Osteoblast (primary cell): ENCODE data around the gene STUB1. TPM values are rescaled to one million over a fixed set of nuclear protein-coding genes. Genes with fewer than 3 reads are reported as not detected.

ENCODE experiments used
- DNase-seq: peaks from one replicate; pipeline ENCODE4 v3.0.0; 2011; ENCODE audit warnings: low spot score, mixed read lengths; ENCODE audit not compliant: insufficient read length; ENCODE audit errors: missing footprints
- H2AFZ ChIP-seq: 2 replicates; pipeline ENCODE4 v1.6.0; 2011; ENCODE audit warnings: mild to moderate bottlenecking, low read length
- H3K27ac ChIP-seq: 2 replicates; pipeline ENCODE4 v1.5.1; 2011; ENCODE audit warnings: mild to moderate bottlenecking, low read depth, low read length, moderate library complexity
- H3K27me3 ChIP-seq: 2 replicates; pipeline ENCODE4 v1.6.0; 2012; ENCODE audit warnings: mild to moderate bottlenecking, control low read depth, inconsistent platforms, low read length, moderate library complexity; ENCODE audit not compliant: insufficient read depth
- H3K36me3 ChIP-seq: 2 replicates; pipeline ENCODE4 v1.5.1; 2011; ENCODE audit warnings: mild to moderate bottlenecking, low read length, control low read depth, moderate library complexity; ENCODE audit not compliant: insufficient read depth
- H3K4me1 ChIP-seq: 2 replicates; pipeline ENCODE4 v1.5.1; 2011; ENCODE audit warnings: mild to moderate bottlenecking, low read length, control low read depth, moderate library complexity; ENCODE audit not compliant: insufficient read depth
- H3K4me2 ChIP-seq: 2 replicates; pipeline ENCODE4 v1.6.0; 2011; ENCODE audit warnings: mild to moderate bottlenecking, low read length; ENCODE audit not compliant: insufficient read depth
- H3K4me3 ChIP-seq: fragments of 200-600 bp; sonication (generic); 3 replicates; pipeline ENCODE4 v1.5.1; 2012; ENCODE audit warnings: mild to moderate bottlenecking, low read length, inconsistent platforms; ENCODE audit not compliant: insufficient read depth
- H3K79me2 ChIP-seq: 2 replicates; pipeline ENCODE4 v1.6.0; 2012; ENCODE audit warnings: mild to moderate bottlenecking, low read length, control low read depth, inconsistent platforms; ENCODE audit not compliant: insufficient read depth
- H3K9me3 ChIP-seq: 2 replicates; pipeline ENCODE4 v1.5.1; 2011; ENCODE audit warnings: low read depth, low read length, control low read depth
- H4K20me1 ChIP-seq: 2 replicates; pipeline ENCODE4 v1.6.0; 2012; ENCODE audit warnings: mild to moderate bottlenecking, low read length, control low read depth; ENCODE audit not compliant: insufficient read depth
- total RNA-seq: library from RNA; depleted of rRNA; stranded (reverse); fragments of >200 nt; gene quantifications from 2 replicates; pipeline ENCODE4 v1.2.3, GENCODE V29; 2012
- TF ChIP-seq, protein P1 (sequence below): IDR thresholded peaks from 2 replicates; pipeline ENCODE4 v1.5.1; 2011; ENCODE audit warnings: mild to moderate bottlenecking, low read depth, low read length, moderate library complexity; ENCODE audit errors: extremely low read depth

Gene STUB1
- total RNA-seq, 1 donor = 102 TPM

DNA sequence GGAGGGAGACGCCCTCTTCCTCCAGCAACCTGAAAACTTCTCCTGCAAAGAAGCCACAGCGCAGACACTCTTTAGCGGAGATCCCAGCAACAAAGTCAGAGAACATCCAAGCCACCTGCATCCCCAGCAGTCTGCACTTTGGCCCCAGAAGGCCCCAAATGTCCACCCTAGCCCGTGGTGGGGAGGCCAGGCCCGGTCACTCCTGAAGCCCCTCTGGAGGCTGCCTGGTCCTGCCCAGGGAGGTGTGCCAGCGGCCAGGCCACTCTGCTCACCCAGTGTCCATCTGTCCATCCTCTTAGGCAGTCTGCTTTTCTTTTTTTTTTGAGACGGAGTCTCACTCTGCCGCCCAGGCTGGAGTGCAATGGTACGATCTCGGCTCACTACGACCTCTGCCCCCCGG is 52.1 kb downstream of the STUB1 start:
- H3K9me3 ChIP-seq = no peaks in the 10 kb centered on the region
- peaks cover 2% of the 10 kb centered on the region for H3K4me1 ChIP-seq
- H3K4me3 ChIP-seq = no peak overlapping the region
- peaks cover 4% of the 10 kb centered on the region for H4K20me1 ChIP-seq
- no peaks in the 10 kb centered on the region for H3K79me2 ChIP-seq
- no peaks in the 10 kb centered on the region for H3K27me3 ChIP-seq
- no peak overlapping the region for H3K4me2 ChIP-seq
- peaks cover 24% of the 10 kb centered on the region for H3K36me3 ChIP-seq
- TF ChIP-seq, protein P1, sequence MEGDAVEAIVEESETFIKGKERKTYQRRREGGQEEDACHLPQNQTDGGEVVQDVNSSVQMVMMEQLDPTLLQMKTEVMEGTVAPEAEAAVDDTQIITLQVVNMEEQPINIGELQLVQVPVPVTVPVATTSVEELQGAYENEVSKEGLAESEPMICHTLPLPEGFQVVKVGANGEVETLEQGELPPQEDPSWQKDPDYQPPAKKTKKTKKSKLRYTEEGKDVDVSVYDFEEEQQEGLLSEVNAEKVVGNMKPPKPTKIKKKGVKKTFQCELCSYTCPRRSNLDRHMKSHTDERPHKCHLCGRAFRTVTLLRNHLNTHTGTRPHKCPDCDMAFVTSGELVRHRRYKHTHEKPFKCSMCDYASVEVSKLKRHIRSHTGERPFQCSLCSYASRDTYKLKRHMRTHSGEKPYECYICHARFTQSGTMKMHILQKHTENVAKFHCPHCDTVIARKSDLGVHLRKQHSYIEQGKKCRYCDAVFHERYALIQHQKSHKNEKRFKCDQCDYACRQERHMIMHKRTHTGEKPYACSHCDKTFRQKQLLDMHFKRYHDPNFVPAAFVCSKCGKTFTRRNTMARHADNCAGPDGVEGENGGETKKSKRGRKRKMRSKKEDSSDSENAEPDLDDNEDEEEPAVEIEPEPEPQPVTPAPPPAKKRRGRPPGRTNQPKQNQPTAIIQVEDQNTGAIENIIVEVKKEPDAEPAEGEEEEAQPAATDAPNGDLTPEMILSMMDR = no peak
- no peak for DNase-seq
- no peak overlapping the region for H2AFZ ChIP-seq
- H3K27ac ChIP-seq = no peak overlapping the region

Other genes with a start within 250 kb of the STUB1 start
- gene CAPN15, start 152.7 kb upstream of the STUB1 start, total RNA-seq = 25.3 and 27.1 TPM in 2 replicates
- under 0.01 TPM in 1 of 2 replicates, not detected in the other for gene PRR35, start 120.0 kb upstream of the STUB1 start, total RNA-seq
- 1.2 and 2.2 TPM in 2 replicates for gene NHLRC4, start 113.4 kb upstream of the STUB1 start, total RNA-seq
- 25.6 and 29.0 TPM in 2 replicates for gene PIGQ, start 110.4 kb upstream of the STUB1 start, total RNA-seq
- gene RAB40C, start 90.3 kb upstream of the STUB1 start, total RNA-seq = 11.2 and 13.3 TPM in 2 replicates
- under 0.01 and 0.36 TPM in 2 replicates for gene WFIKKN1, start 49.4 kb upstream of the STUB1 start, total RNA-seq
- gene METTL26, start 44.1 kb upstream of the STUB1 start, total RNA-seq = 72.8 and 76.0 TPM in 2 replicates
- 20.0 and 20.3 TPM in 2 replicates for gene MCRIP2, start 38.6 kb upstream of the STUB1 start, total RNA-seq
- gene WDR90, start 31.0 kb upstream of the STUB1 start, total RNA-seq = 10.3 and 19.2 TPM in 2 replicates
- gene RHOT2, start 12.3 kb upstream of the STUB1 start, total RNA-seq = 35.9 and 42.0 TPM in 2 replicates
- gene RHBDL1, start 4.7 kb upstream of the STUB1 start, total RNA-seq = 0.88 and 1.1 TPM in 2 replicates
- 48.0 and 48.5 TPM in 2 replicates for gene JMJD8, start 3.9 kb downstream of the STUB1 start, total RNA-seq
- gene WDR24, start 10.0 kb downstream of the STUB1 start, total RNA-seq = 8.0 and 8.7 TPM in 2 replicates
- gene FBXL16, start 25.4 kb downstream of the STUB1 start, total RNA-seq = not detected in 2 replicates
- 30.9 and 33.3 TPM in 2 replicates for gene METRN, start 34.7 kb downstream of the STUB1 start, total RNA-seq
- 20.9 and 21.7 TPM in 2 replicates for gene ANTKMT, start 40.7 kb downstream of the STUB1 start, total RNA-seq
- gene CCDC78, start 46.0 kb downstream of the STUB1 start, total RNA-seq = 2.1 and 2.2 TPM in 2 replicates
- 12.7 and 16.3 TPM in 2 replicates for gene HAGHL, start 46.7 kb downstream of the STUB1 start, total RNA-seq
- gene CIAO3, start 60.6 kb downstream of the STUB1 start, total RNA-seq = 32.2 and 35.1 TPM in 2 replicates
- gene MSLN, start 80.3 kb downstream of the STUB1 start, total RNA-seq = under 0.01 and 1.2 TPM in 2 replicates
- 23.3 and 28.2 TPM in 2 replicates for gene RPUSD1, start 108.0 kb downstream of the STUB1 start, total RNA-seq
- 3.3 and 3.8 TPM in 2 replicates for gene CHTF18, start 108.2 kb downstream of the STUB1 start, total RNA-seq
- gene GNG13, start 120.3 kb downstream of the STUB1 start, total RNA-seq = not detected in 2 replicates